ENCODE data around the gene ELAVL1.
"Not testable (repeated sequence)": the region's sequence is repeated elsewhere in the genome, so short reads cannot be mapped to it uniquely, and the experiment has no call there.

Gene ELAVL1

GRCh38 chr19:7920519-7921301, 84.7 kb downstream of the ELAVL1 start:
- FAIRE-seq = no peak

- peak; percentile 46 for FAIRE-seq
Measured at GRCh38 chr19:7919610-7920518, 85.6 kb downstream of the ELAVL1 start, which contains the start of gene SNAPC2. TSS of gene SNAPC2 (plus strand) at chr19:7920338. CDS start at chr19:7920367, 29 bp downstream.

GRCh38 chr19:7918615-7919421, 86.6 kb downstream of the ELAVL1 start:
- no peak for FAIRE-seq

GRCh38 chr19:7918062-7918614, 87.3 kb downstream of the ELAVL1 start:
- not testable (repeated sequence) for FAIRE-seq

- no peak for FAIRE-seq
Measured at GRCh38 chr19:7917267-7918061, 88.0 kb downstream of the ELAVL1 start.

- FAIRE-seq = no peak
Measured at GRCh38 chr19:7916955-7917266, 88.5 kb downstream of the ELAVL1 start.

- FAIRE-seq = no peak
Measured at GRCh38 chr19:7916103-7916954, 89.1 kb downstream of the ELAVL1 start.

GRCh38 chr19:7915250-7916102, 90.0 kb downstream of the ELAVL1 start:
- no peak for FAIRE-seq

GRCh38 chr19:7914598-7915045, 90.8 kb downstream of the ELAVL1 start, which contains the start of gene TGFBR3L:
TSS of gene TGFBR3L (plus strand) at chr19:7914830.
- FAIRE-seq = no peak

- no peak for FAIRE-seq
Measured at GRCh38 chr19:7914099-7914498, 91.3 kb downstream of the ELAVL1 start.

GRCh38 chr19:7913652-7914051, 91.8 kb downstream of the ELAVL1 start:
- no peak for FAIRE-seq

GRCh38 chr19:7912697-7913564, 92.5 kb downstream of the ELAVL1 start:
- no peak for FAIRE-seq

GRCh38 chr19:7912144-7912696, 93.2 kb downstream of the ELAVL1 start:
- no peak for FAIRE-seq

GRCh38 chr19:7911508-7912143, 93.8 kb downstream of the ELAVL1 start:
- FAIRE-seq = no peak

- no peak for FAIRE-seq
Measured at GRCh38 chr19:7910321-7911161, 94.9 kb downstream of the ELAVL1 start.

GRCh38 chr19:7909471-7910067, 95.9 kb downstream of the ELAVL1 start:
- no peak for FAIRE-seq
